ENCODE measurements around the gene RGS4. TPM values are rescaled to one million over a fixed set of nuclear protein-coding genes. Genes with fewer than 3 reads are reported as not detected.

The RGS4 gene
- total RNA-seq, 1 experiment from 2014 or later: 80.4 TPM

DNA sequence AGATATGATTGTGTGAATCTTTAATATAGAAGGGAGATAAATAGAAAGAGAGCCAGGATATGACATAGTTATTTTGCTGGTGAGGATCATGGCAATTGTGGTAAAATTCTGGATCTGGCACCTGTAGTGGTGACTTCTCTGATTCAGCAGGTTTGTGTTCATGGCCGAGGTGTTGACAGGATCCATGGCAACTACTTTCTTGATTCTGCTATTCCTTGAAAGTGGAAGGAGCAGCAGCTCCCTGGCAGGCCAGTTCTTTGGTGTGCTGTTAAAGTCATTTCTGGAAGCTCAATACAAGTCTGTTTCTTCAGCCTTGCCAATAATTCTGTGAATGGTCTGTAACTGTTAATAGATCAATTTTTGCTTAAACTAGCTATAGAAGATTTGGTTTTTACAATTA lies 33.4 kb downstream of the RGS4 start:
- DNase-seq (ENCODE audit: low read depth): no peak

- DNase-seq (ENCODE audit: low read depth): no peak
These were observed 35.4 kb downstream of the RGS4 start for GRCh38 chr1:163104385-163105099.

- DNase-seq (ENCODE audit: low read depth): no peak
These were observed 37.3 kb downstream of the RGS4 start for GRCh38 chr1:163106364-163106987.

DNA sequence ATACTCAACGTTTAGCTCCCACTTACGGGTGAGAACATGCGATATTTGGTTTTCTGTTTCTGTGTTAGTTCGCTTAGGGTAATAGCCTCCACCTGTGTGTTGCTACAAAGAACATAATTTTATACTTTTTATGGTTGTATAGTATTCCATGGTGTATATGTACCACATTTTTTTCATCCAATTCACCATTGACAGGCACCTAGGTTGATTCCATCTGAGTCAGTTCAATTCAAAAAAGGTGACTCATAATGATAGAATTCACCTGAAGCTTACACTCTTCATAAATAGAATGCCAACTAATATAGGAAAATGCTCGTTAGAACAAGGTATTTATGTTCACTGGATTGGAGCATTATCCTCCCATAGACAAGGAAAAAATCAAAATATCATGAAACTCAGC lies 38.5 kb downstream of the RGS4 start:
- no peak for DNase-seq (ENCODE audit: low read depth)

- DNase-seq (ENCODE audit: low read depth): no peak
These were observed 46.7 kb downstream of the RGS4 start for GRCh38 chr1:163115887-163116286.

GRCh38 chr1:163119707-163120106 lies 50.5 kb downstream of the RGS4 start:
- no peak for DNase-seq (ENCODE audit: low read depth)

DNA sequence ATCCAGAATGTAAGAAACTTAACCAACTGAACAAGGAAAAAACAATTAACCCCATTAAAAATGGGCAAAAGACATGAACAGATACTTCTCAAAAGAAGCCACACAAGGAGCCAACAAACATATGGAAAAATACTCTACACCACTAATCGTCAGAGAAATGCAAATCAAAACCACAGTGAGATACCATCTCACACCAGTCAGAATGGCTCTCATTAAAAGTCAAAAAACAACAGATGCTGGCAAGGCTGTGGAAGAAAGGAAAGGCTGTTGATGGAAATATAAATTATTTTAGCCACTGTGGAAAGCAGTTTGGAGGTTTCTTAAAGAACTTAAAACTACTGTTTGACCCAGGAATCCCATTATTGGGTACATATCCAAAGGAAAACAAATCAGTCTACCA lies 51.2 kb downstream of the RGS4 start:
- peak; percentile 37 for DNase-seq (ENCODE audit: low read depth)

GRCh38 chr1:163124812-163125211 lies 55.7 kb downstream of the RGS4 start:
- no peak for DNase-seq (ENCODE audit: low read depth)

Other genes starting within 250 kb of the RGS4 start
- gene CCDC190, start 208.2 kb upstream of the RGS4 start, total RNA-seq (2014; rRNA removed; shearing (Covaris generic)): 1.7 and 4.0 TPM in 2 replicates
- gene RGS5, start 133.6 kb downstream of the RGS4 start, total RNA-seq (2014; rRNA removed; shearing (Covaris generic)): 0.54 and 7.0 TPM in 2 replicates